ENCODE measurements around the gene EPB41L3. TPM values are rescaled to one million over a fixed set of nuclear protein-coding genes. Genes with fewer than 3 reads are reported as not detected.

The EPB41L3 gene
- total RNA-seq, 1 experiment from 2014 or later = 20.6 TPM

- TF ChIP-seq AR (CRISPR knock-in tag; IDR thresholded peaks at IDR 0.05) (no peak), NR3C1 (CRISPR knock-in tag; conservative IDR thresholded peaks at IDR 0.05; ENCODE audit: low read depth) (no peak), CBFB (CRISPR knock-in tag; IDR thresholded peaks at IDR 0.05; ENCODE audit: low read depth) (no peak), ZBTB43 (CRISPR knock-in tag; IDR thresholded peaks at IDR 0.05) (no peak), CREB1 (CRISPR knock-in tag; IDR thresholded peaks at IDR 0.05) (no peak), ZNF512 (CRISPR knock-in tag; IDR thresholded peaks at IDR 0.05; ENCODE audit: borderline replicate concordance) (no peak), FOXP1 (CRISPR knock-in tag; IDR thresholded peaks at IDR 0.05; ENCODE audit: borderline replicate concordance) (no peak), ZNF317 (CRISPR knock-in tag; IDR thresholded peaks at IDR 0.05; ENCODE audit: borderline replicate concordance, low read depth) (no peak), ATF1 (CRISPR knock-in tag; IDR thresholded peaks at IDR 0.05) (no peak), SMAD4 (CRISPR knock-in tag; IDR thresholded peaks at IDR 0.05) (no peak)
- TF ChIP-seq, protein P1, sequence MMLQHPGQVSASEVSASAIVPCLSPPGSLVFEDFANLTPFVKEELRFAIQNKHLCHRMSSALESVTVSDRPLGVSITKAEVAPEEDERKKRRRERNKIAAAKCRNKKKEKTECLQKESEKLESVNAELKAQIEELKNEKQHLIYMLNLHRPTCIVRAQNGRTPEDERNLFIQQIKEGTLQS (CRISPR knock-in tag; conservative IDR thresholded peaks at IDR 0.05) = no peak
These were observed 150.0 kb downstream of the EPB41L3 start (continued) for GRCh38 chr18:5393779-5394178.

- CTCF ChIA-PET = no interaction called here
- no peaks in the 10 kb centered on the region for H3K27me3 Mint-ChIP-seq (ENCODE audit: low read depth)
- no peak for DNase-seq (ENCODE audit: low spot score)
These were observed 152.4 kb downstream of the EPB41L3 start for GRCh38 chr18:5391409-5391808.

More at GRCh38 chr18:5391409-5391808, 152.4 kb downstream of the EPB41L3 start:
- Mint-ChIP-seq H3K9me3 (peaks cover 8% of the 10 kb centered on the region), H3K4me1 (no peaks in the 10 kb centered on the region), H3K4me3 (no peak overlapping the region), H3K36me3 (no peaks in the 10 kb centered on the region), H3K27ac (no peak overlapping the region)
- no peak for ATAC-seq
- POLR2A ChIA-PET = no interaction called here
- TF ChIP-seq, protein P2, sequence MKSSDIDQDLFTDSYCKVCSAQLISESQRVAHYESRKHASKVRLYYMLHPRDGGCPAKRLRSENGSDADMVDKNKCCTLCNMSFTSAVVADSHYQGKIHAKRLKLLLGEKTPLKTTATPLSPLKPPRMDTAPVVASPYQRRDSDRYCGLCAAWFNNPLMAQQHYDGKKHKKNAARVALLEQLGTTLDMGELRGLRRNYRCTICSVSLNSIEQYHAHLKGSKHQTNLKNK (CRISPR knock-in tag; IDR thresholded peaks at IDR 0.05) = no peak
- no peak for TF ChIP-seq ZNF121 (CRISPR knock-in tag; IDR thresholded peaks at IDR 0.05)
- no peak for TF ChIP-seq TEAD4 (CRISPR knock-in tag; IDR thresholded peaks at IDR 0.05)
- TF ChIP-seq SOX15 (CRISPR knock-in tag; IDR thresholded peaks at IDR 0.05) = no peak
- no peak for TF ChIP-seq SP1 (CRISPR knock-in tag; conservative IDR thresholded peaks at IDR 0.05)
- TF ChIP-seq, protein P3, sequence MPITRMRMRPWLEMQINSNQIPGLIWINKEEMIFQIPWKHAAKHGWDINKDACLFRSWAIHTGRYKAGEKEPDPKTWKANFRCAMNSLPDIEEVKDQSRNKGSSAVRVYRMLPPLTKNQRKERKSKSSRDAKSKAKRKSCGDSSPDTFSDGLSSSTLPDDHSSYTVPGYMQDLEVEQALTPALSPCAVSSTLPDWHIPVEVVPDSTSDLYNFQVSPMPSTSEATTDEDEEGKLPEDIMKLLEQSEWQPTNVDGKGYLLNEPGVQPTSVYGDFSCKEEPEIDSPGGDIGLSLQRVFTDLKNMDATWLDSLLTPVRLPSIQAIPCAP (CRISPR knock-in tag; IDR thresholded peaks at IDR 0.05) = no peak
- no peak for TF ChIP-seq TEAD1 (CRISPR knock-in tag; IDR thresholded peaks at IDR 0.05)
- TF ChIP-seq ESRRA (CRISPR knock-in tag; IDR thresholded peaks at IDR 0.05; ENCODE audit: borderline replicate concordance) = no peak
- TF ChIP-seq GABPB1 (CRISPR knock-in tag; IDR thresholded peaks at IDR 0.05) = no peak
- TF ChIP-seq ZNF263 (CRISPR knock-in tag; IDR thresholded peaks at IDR 0.05; ENCODE audit: low read depth) = no peak
- TF ChIP-seq ZNF219 (CRISPR knock-in tag; IDR thresholded peaks at IDR 0.05; ENCODE audit: borderline replicate concordance) = no peak
- TF ChIP-seq KAT7 (CRISPR knock-in tag; IDR thresholded peaks at IDR 0.05; ENCODE audit: borderline replicate concordance) = no peak
- no peak for TF ChIP-seq JUN (CRISPR knock-in tag; IDR thresholded peaks at IDR 0.05)
- no peak for TF ChIP-seq SMAD3 (CRISPR knock-in tag; IDR thresholded peaks at IDR 0.05; ENCODE audit: borderline replicate concordance)
- TF ChIP-seq FOXJ3 (CRISPR knock-in tag; IDR thresholded peaks at IDR 0.05; ENCODE audit: borderline replicate concordance) = no peak
- TF ChIP-seq, protein P1 (CRISPR knock-in tag; conservative IDR thresholded peaks at IDR 0.05) = no peak
